ENCODE results near the gene OXSR1.

Gene OXSR1

GRCh38 chr3:38128303-38128655 is 37.1 kb upstream of the OXSR1 start:
- no peak overlapping the region for H3K9ac ChIP-seq (ENCODE audit: low read length)
- H2AK5ac ChIP-seq (ENCODE audit: low read length) = no peak overlapping the region
- H4K91ac ChIP-seq (ENCODE audit: low read depth, low read length) = no peak overlapping the region
- H3K23ac ChIP-seq (ENCODE audit: low read length) = no peak overlapping the region
- WGBS (ENCODE audit: extremely low coverage, insufficient coverage, insufficient read length) = no CpG with 5 or more reads among the region's 1 CpG
- H3K27ac ChIP-seq (ENCODE audit: low read depth, low read length) = no peak overlapping the region
- no peak overlapping the region for H3K4me2 ChIP-seq (ENCODE audit: low read length)
- no peak overlapping the region for H2AFZ ChIP-seq (ENCODE audit: insufficient read depth, low read length, poor library complexity)
- peaks cover 7% of the 10 kb centered on the region for H3K79me1 ChIP-seq (ENCODE audit: low read length)
- no peak overlapping the region for H2BK12ac ChIP-seq (ENCODE audit: low read length)
- DNase-seq = no peak
- no peak overlapping the region for H3K14ac ChIP-seq (ENCODE audit: low read length)
- peaks cover 53 to 67% of the 10 kb centered on the region in 2 experiments for H3K36me3 ChIP-seq (ENCODE audit: control insufficient read depth in 1 of 2, insufficient read depth in 2 of 2, low read length in 2 of 2)
- no peak overlapping the region for H3K4ac ChIP-seq (ENCODE audit: low read depth, low read length)
- no peaks in the 10 kb centered on the region for H3K79me2 ChIP-seq (ENCODE audit: control insufficient read depth, insufficient read depth, low read length, poor library complexity)
- H3K4me1 ChIP-seq (ENCODE audit: control insufficient read depth in 1 of 2, insufficient read depth in 2 of 2, low read length in 2 of 2) = peaks cover 10 to 12% of the 10 kb centered on the region in 2 experiments
- no peak overlapping the region for H2BK5ac ChIP-seq (ENCODE audit: low read depth, low read length, poor library complexity)
- no peak overlapping the region for H4K8ac ChIP-seq (ENCODE audit: low read depth, low read length)
- H3K9me3 ChIP-seq (ENCODE audit: insufficient read depth, low read depth, low read length) = no peaks in the 10 kb centered on the region
- H2BK120ac ChIP-seq (ENCODE audit: insufficient read depth, low read length, poor library complexity) = no peak overlapping the region
- no peak overlapping the region for H3K18ac ChIP-seq (ENCODE audit: low read length)
- H3K27me3 ChIP-seq (ENCODE audit: insufficient read depth, low read length) = no peaks in the 10 kb centered on the region
- H3K4me3 ChIP-seq (ENCODE audit: low read depth, low read length) = no peak overlapping the region
- no peak overlapping the region for H4K12ac ChIP-seq (ENCODE audit: low read depth, low read length)

GRCh38 chr3:38129058-38129457 is 36.3 kb upstream of the OXSR1 start:
- Histone ChIP-seq H3K18ac (ENCODE audit: low read length) (no peak overlapping the region), H3K9ac (ENCODE audit: low read length) (no peak overlapping the region), H2BK120ac (ENCODE audit: insufficient read depth, low read length, poor library complexity) (no peak overlapping the region), H3K4me3 (ENCODE audit: low read depth, low read length) (no peak overlapping the region), H3K79me2 (ENCODE audit: control insufficient read depth, insufficient read depth, low read length, poor library complexity) (peaks cover 3% of the 10 kb centered on the region), H3K79me1 (ENCODE audit: low read length) (peaks cover 13% of the 10 kb centered on the region), H3K9me3 (ENCODE audit: insufficient read depth, low read depth, low read length) (no peaks in the 10 kb centered on the region), H2BK12ac (ENCODE audit: low read length) (no peak overlapping the region), H3K23ac (ENCODE audit: low read length) (no peak overlapping the region), H3K27me3 (ENCODE audit: insufficient read depth, low read length) (no peaks in the 10 kb centered on the region), H4K12ac (ENCODE audit: low read depth, low read length) (no peak overlapping the region), H3K4me1 (ENCODE audit: control insufficient read depth in 1 of 2, insufficient read depth in 2 of 2, low read length in 2 of 2) (peaks cover 16 to 17% of the 10 kb centered on the region in 2 experiments), H3K4me2 (ENCODE audit: low read length) (no peak overlapping the region), H3K14ac (ENCODE audit: low read length) (no peak overlapping the region), H3K27ac (ENCODE audit: low read depth, low read length) (no peak overlapping the region), H2BK5ac (ENCODE audit: low read depth, low read length, poor library complexity) (no peak overlapping the region), H2AK5ac (ENCODE audit: low read length) (no peak overlapping the region), H4K8ac (ENCODE audit: low read depth, low read length) (no peak overlapping the region), H3K36me3 (ENCODE audit: control insufficient read depth in 1 of 2, insufficient read depth in 2 of 2, low read length in 2 of 2) (peaks cover 54 to 70% of the 10 kb centered on the region in 2 experiments), H3K4ac (ENCODE audit: low read depth, low read length) (no peak overlapping the region), H4K91ac (ENCODE audit: low read depth, low read length) (no peak overlapping the region), H2AFZ (ENCODE audit: insufficient read depth, low read length, poor library complexity) (no peak overlapping the region)
- no peak for DNase-seq
- WGBS (ENCODE audit: extremely low coverage, insufficient coverage, insufficient read length) = no CpG with 5 or more reads among the region's 5 CpGs

- no peak overlapping the region for H3K14ac ChIP-seq (ENCODE audit: low read length)
- H3K79me2 ChIP-seq (ENCODE audit: control insufficient read depth, insufficient read depth, low read length, poor library complexity) = peaks cover 3% of the 10 kb centered on the region
- no peak overlapping the region for H3K18ac ChIP-seq (ENCODE audit: low read length)
- H2BK120ac ChIP-seq (ENCODE audit: insufficient read depth, low read length, poor library complexity) = no peak overlapping the region
- peaks cover 19 to 23% of the 10 kb centered on the region in 2 experiments for H3K4me1 ChIP-seq (ENCODE audit: control insufficient read depth in 1 of 2, insufficient read depth in 2 of 2, low read length in 2 of 2)
- no peak for DNase-seq
- no peak overlapping the region for H4K91ac ChIP-seq (ENCODE audit: low read depth, low read length)
- H2BK5ac ChIP-seq (ENCODE audit: low read depth, low read length, poor library complexity) = no peak overlapping the region
- no peak overlapping the region for H3K4me2 ChIP-seq (ENCODE audit: low read length)
- no peaks in the 10 kb centered on the region for H3K27me3 ChIP-seq (ENCODE audit: insufficient read depth, low read length)
- H3K23ac ChIP-seq (ENCODE audit: low read length) = no peak overlapping the region
- H3K36me3 ChIP-seq (ENCODE audit: control insufficient read depth in 1 of 2, insufficient read depth in 2 of 2, low read length in 2 of 2) = peaks cover 49 to 60% of the 10 kb centered on the region in 2 experiments
- no peak overlapping the region for H2AK5ac ChIP-seq (ENCODE audit: low read length)
- no peaks in the 10 kb centered on the region for H3K9me3 ChIP-seq (ENCODE audit: insufficient read depth, low read depth, low read length)
- no peak overlapping the region for H3K27ac ChIP-seq (ENCODE audit: low read depth, low read length)
- no peak overlapping the region for H3K4me3 ChIP-seq (ENCODE audit: low read depth, low read length)
- WGBS (ENCODE audit: extremely low coverage, insufficient coverage, insufficient read length) = no CpG with 5 or more reads among the region's 3 CpGs
- no peak overlapping the region for H3K4ac ChIP-seq (ENCODE audit: low read depth, low read length)
- H3K79me1 ChIP-seq (ENCODE audit: low read length) = peaks cover 13% of the 10 kb centered on the region
- no peak overlapping the region for H4K12ac ChIP-seq (ENCODE audit: low read depth, low read length)
- no peak overlapping the region for H3K9ac ChIP-seq (ENCODE audit: low read length)
- no peak overlapping the region for H4K8ac ChIP-seq (ENCODE audit: low read depth, low read length)
- H2BK12ac ChIP-seq (ENCODE audit: low read length) = no peak overlapping the region
- no peak overlapping the region for H2AFZ ChIP-seq (ENCODE audit: insufficient read depth, low read length, poor library complexity)
Observed at GRCh38 chr3:38130631-38131065, 34.7 kb upstream of the OXSR1 start.

GRCh38 chr3:38131621-38132369 is 33.5 kb upstream of the OXSR1 start:
- no peak overlapping the region for H3K4me2 ChIP-seq (ENCODE audit: low read length)
- peaks cover 8% of the 10 kb centered on the region for H3K79me2 ChIP-seq (ENCODE audit: control insufficient read depth, insufficient read depth, low read length, poor library complexity)
- no peak overlapping the region for H3K9ac ChIP-seq (ENCODE audit: low read length)
- no peak overlapping the region for H4K12ac ChIP-seq (ENCODE audit: low read depth, low read length)
- H3K79me1 ChIP-seq (ENCODE audit: low read length) = peaks cover 17% of the 10 kb centered on the region
- no peak overlapping the region for H3K27ac ChIP-seq (ENCODE audit: low read depth, low read length)
- H3K18ac ChIP-seq (ENCODE audit: low read length) = no peak overlapping the region
- peaks cover 19 to 26% of the 10 kb centered on the region in 2 experiments for H3K4me1 ChIP-seq (ENCODE audit: control insufficient read depth in 1 of 2, insufficient read depth in 2 of 2, low read length in 2 of 2)
- no peak overlapping the region for H4K91ac ChIP-seq (ENCODE audit: low read depth, low read length)
- H2BK5ac ChIP-seq (ENCODE audit: low read depth, low read length, poor library complexity) = no peak overlapping the region
- H2BK12ac ChIP-seq (ENCODE audit: low read length) = no peak overlapping the region
- H2AK5ac ChIP-seq (ENCODE audit: low read length) = no peak overlapping the region
- H3K14ac ChIP-seq (ENCODE audit: low read length) = no peak overlapping the region
- H4K8ac ChIP-seq (ENCODE audit: low read depth, low read length) = no peak overlapping the region
- no CpG with 5 or more reads among the region's 6 CpGs for WGBS (ENCODE audit: extremely low coverage, insufficient coverage, insufficient read length)
- H3K36me3 ChIP-seq (ENCODE audit: control insufficient read depth in 1 of 2, insufficient read depth in 2 of 2, low read length in 2 of 2) = peaks cover 38 to 49% of the 10 kb centered on the region in 2 experiments
- DNase-seq = peak in 1 of 2 donors; percentile 47
- no peak overlapping the region for H2AFZ ChIP-seq (ENCODE audit: insufficient read depth, low read length, poor library complexity)
- no peaks in the 10 kb centered on the region for H3K27me3 ChIP-seq (ENCODE audit: insufficient read depth, low read length)
- H3K23ac ChIP-seq (ENCODE audit: low read length) = no peak overlapping the region
- H3K4ac ChIP-seq (ENCODE audit: low read depth, low read length) = no peak overlapping the region
- H2BK120ac ChIP-seq (ENCODE audit: insufficient read depth, low read length, poor library complexity) = no peak overlapping the region
- H3K4me3 ChIP-seq (ENCODE audit: low read depth, low read length) = no peak overlapping the region
- no peaks in the 10 kb centered on the region for H3K9me3 ChIP-seq (ENCODE audit: insufficient read depth, low read depth, low read length)

Data from trophoblast cell (in vitro differentiated cells and primary cell).